Measurements from ENCODE around the gene CELA1. TPM values are rescaled to one million over a fixed set of nuclear protein-coding genes. Genes with fewer than 3 reads are reported as not detected.

Gene CELA1
- not detected in 2 replicates for total RNA-seq

GRCh38 chr12:51346581-51346980, at the start of gene CELA1:
Gene CELA1 (minus strand): TSS chr12:51346679. CDS start chr12:51346638, 41 bp downstream.

DNA sequence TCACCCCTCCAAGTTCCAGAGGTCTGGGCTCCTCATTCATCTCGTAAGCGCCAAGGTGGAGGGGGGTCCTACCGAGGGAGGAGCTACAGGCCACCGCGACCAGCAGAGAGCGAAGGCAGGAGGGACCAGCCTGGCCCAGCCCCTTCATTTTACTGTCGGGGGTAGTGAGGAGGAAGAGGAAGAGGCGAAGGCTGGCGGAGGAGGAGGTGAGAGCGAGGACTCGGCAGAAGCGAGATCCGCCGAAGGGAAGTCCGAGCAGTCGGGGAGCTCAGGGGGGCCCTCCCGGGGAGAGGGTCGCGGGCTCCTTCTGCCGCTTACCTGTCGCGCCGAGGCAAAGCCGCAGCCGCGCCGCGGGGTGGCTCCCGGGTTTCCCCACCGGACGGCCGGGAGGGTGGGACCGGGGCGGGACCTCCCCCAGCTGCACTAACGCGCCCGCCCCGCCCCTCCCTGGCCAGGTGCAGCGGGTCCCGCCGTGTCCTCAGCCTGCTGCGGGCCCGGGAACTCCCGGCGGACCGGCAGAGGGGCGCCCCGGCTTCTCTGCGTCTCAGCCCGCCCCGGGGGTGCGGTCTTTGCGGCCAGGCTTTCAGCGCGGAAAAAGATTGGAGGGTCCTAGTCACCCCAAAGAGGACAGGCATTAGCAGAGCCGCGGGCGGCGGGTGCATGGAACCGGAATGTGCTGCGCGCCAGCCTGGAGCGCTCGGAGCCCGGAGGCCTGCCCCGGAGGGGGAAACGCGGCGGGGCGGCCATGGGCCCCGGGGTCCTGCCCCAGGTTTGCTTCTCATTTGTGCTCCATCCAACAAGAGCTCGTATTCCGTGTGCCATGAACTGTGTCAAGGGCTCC, 45.0 kb upstream of the CELA1 start, which contains the start of gene GALNT6:
Gene GALNT6 (minus strand): TSS at position 124 of the 841 bp plus-strand sequence. CDS start 11,625 bp downstream, outside the sequence.

DNA sequence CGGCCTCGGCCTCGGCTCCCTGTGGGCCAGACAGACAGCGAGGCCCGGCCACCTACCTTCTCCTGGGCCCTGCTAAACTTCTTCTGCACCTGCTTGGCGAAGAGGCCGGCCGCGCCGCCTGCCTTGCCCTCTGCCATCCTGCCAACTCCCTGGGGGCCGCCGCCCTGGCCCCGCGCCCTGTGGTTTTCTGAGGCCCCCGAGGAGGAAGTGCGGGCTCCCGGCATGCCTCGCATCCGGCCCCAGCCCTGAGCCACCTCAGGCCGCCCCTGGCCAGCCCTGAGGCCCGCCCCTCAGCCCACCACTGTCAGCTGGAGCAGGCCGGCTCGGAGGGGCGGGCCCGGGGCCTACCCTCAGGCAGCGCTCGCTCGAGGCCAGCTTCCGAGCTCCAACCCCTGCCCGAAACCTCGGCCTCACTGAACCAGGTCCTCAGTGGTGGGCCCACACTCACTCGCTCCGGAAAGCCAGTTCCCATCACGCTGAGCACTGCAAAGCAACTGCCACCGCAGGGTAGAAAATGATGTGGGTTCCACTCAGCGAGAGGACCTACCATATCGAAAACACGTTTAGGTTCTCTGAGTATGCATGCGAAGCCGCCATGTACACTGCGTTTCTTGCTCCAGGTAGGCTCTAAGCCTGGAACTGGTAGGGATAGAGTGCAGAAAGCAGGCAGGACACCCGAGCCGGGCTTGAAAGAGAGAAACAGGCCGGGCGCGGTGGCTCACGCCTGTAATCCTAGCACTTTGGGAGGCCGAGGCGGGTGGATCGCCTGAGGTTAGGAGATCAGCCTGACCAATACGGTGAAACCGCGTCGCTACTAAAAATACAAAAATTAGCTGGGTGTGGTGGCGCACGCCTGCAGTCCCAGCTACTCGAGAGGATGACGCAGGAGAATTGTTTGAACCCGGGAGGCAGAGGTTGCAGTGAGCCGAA, 22.2 kb downstream of the CELA1 start, which contains the start of gene BIN2:
Gene BIN2 (minus strand): TSS at position 209 of the 930 bp plus-strand sequence. CDS start 72 bp downstream, at position 137.

Other genes starting within 250 kb of the CELA1 start
- gene TFCP2, start 173.5 kb downstream of the CELA1 start, total RNA-seq = 9.6 and 9.8 TPM in 2 replicates
- gene POU6F1, start 128.6 kb downstream of the CELA1 start, total RNA-seq = 1.4 and 9.6 TPM in 2 replicates
- gene DAZAP2, start 107.9 kb downstream of the CELA1 start, total RNA-seq = 85.3 and 127 TPM in 2 replicates
- 6.6 and 23.6 TPM in 2 replicates for gene SMAGP, start 76.3 kb downstream of the CELA1 start, total RNA-seq
- not detected in 2 replicates for gene BIN2, start 22.5 kb downstream of the CELA1 start, total RNA-seq
- 10.5 and 108 TPM in 2 replicates for gene GALNT6, start 44.7 kb upstream of the CELA1 start, total RNA-seq
- 1.5 and 8.2 TPM in 2 replicates for gene SLC4A8, start 78.2 kb upstream of the CELA1 start, total RNA-seq
- 0.88 and 13.3 TPM in 2 replicates for gene SCN8A, start 244.6 kb upstream of the CELA1 start, total RNA-seq

Data from placental pericyte (primary cell).